HG02943 (cell line): ENCODE results near the gene CRYBG1.

Experiments
- ATAC-seq: cut with Tn5 transposase; IDR thresholded peaks from one replicate; pipeline ENCODE4 v1.9.1; 2021; ENCODE audit warnings: mild to moderate bottlenecking, low read depth, moderate library complexity; ENCODE audit not compliant: unreplicated experiment

Gene CRYBG1

GRCh38 chr6:106620931-106621672 is 260.6 kb downstream of the CRYBG1 start:
- no peak for ATAC-seq
